ENCODE measurements around the gene COL4A6.

- TF ChIP-seq, protein P1, sequence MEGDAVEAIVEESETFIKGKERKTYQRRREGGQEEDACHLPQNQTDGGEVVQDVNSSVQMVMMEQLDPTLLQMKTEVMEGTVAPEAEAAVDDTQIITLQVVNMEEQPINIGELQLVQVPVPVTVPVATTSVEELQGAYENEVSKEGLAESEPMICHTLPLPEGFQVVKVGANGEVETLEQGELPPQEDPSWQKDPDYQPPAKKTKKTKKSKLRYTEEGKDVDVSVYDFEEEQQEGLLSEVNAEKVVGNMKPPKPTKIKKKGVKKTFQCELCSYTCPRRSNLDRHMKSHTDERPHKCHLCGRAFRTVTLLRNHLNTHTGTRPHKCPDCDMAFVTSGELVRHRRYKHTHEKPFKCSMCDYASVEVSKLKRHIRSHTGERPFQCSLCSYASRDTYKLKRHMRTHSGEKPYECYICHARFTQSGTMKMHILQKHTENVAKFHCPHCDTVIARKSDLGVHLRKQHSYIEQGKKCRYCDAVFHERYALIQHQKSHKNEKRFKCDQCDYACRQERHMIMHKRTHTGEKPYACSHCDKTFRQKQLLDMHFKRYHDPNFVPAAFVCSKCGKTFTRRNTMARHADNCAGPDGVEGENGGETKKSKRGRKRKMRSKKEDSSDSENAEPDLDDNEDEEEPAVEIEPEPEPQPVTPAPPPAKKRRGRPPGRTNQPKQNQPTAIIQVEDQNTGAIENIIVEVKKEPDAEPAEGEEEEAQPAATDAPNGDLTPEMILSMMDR (IDR thresholded peaks at IDR 0.05) = no peak
- TF ChIP-seq EP300 (IDR thresholded peaks at IDR 0.05) = no peak
These were observed 15.6 kb upstream of the COL4A6 start for GRCh38 chrX:108453841-108454240.
